GM12891 (cell line): ENCODE results near the gene TEPSIN.

Experiments used
- DNase-seq: peaks from one replicate; pipeline ENCODE4 v3.0.0; 2011; ENCODE audit warnings: low spot score; ENCODE audit not compliant: insufficient read length
- FAIRE-seq: peaks from 2 replicates; lab custom pipeline; 2011; peaks lifted over from hg19 to GRCh38; lab: Jason Lieb, UNC
- PAX5 ChIP-seq: IDR thresholded peaks from 2 replicates; pipeline ENCODE4 v1.6.1; 2011; ENCODE audit warnings: low read length, moderate library complexity, mild to moderate bottlenecking; ENCODE audit not compliant: insufficient read depth, severe bottlenecking
- POLR2A ChIP-seq: IDR thresholded peaks from 2 replicates; pipeline ENCODE4 v1.6.1; 2011; ENCODE audit warnings: low read depth, low read length, control low read depth
- POLR2AphosphoS5 ChIP-seq: IDR thresholded peaks from 2 replicates; pipeline ENCODE4 v1.6.1; 2011; ENCODE audit warnings: low read depth, low read length, control low read depth
- POU2F2 ChIP-seq: IDR thresholded peaks from 2 replicates; pipeline ENCODE4 v1.6.1; 2011; ENCODE audit warnings: low read depth, mild to moderate bottlenecking, control low read depth, low read length, moderate library complexity
- SPI1 ChIP-seq: IDR thresholded peaks from 2 replicates; pipeline ENCODE4 v1.6.1; 2011; ENCODE audit warnings: low read depth, low read length, control low read depth
- TAF1 ChIP-seq: IDR thresholded peaks from 2 replicates; pipeline ENCODE4 v1.6.1; 2011; ENCODE audit warnings: low read depth, low read length, control low read depth

TEPSIN gene

DNA sequence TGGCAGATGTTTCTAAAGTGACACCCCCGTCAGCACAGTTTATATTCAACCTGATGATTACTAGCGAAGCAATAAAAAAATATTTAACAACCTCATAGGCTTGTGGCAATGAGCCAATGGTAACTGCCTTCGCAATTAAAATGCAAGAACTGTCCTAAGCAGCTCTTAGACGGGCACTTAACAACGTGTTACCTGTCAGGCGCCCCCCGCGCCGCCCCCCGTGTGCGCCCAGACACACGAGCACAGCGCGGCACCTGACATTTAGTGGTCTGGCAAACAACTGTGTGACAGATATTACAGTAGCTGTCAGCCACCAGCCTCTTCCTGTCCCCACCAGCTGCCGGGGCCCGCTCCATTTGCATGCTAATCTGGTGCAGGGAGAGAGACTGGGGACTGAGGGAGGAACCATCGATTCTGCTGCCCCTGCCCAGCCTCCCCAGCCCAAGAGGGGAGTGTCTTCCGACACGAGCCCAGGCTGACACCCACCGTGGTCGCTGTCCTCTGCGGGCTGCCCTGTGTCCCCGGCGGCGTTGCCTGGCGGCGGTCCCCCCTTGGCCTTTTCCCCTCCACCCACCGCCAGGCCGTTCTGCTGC, 12.9 kb upstream of the TEPSIN start:
- DNase-seq (no peak), FAIRE-seq (no peak)
- TF ChIP-seq PAX5 (no peak), POU2F2 (no peak), POLR2A (no peak), SPI1 (no peak)

DNA sequence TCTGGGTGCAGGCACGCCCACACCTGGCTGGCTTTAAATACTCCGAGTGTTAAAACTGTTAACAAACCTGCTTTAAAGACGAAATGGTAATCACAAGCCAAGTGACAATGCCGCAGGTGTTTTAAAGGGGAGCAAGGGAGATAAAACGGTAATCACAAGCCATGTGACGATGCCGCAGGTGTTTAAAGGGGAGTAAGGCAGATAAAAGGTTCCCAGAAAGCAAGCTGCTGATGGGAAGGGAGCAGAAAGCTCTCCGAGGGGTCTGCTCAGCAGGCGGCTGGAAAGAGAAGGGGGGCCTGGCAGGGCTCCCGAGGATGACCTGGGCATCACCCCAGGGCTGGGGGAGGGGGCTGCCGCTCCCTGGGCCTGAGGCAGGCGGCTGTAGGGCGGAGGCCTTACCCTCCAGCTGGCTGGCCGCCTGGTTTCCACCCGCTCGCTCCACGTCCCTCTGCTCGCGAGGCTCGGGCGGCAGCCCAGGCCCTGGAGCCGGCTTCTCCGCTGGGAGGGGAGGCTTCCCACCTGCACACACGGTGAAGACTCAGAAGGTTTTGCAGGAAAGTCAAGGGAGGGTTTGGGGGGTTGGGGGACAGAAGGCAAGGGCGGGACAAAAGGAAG, 12.3 kb upstream of the TEPSIN start:
- DNase-seq: no peak
- no peak for TF ChIP-seq POU2F2
- no peak for TF ChIP-seq PAX5
- no peak for TF ChIP-seq POLR2AphosphoS5
- no peak for TF ChIP-seq POLR2A
- TF ChIP-seq SPI1: no peak
- TF ChIP-seq TAF1: no peak
- FAIRE-seq: no peak

DNA sequence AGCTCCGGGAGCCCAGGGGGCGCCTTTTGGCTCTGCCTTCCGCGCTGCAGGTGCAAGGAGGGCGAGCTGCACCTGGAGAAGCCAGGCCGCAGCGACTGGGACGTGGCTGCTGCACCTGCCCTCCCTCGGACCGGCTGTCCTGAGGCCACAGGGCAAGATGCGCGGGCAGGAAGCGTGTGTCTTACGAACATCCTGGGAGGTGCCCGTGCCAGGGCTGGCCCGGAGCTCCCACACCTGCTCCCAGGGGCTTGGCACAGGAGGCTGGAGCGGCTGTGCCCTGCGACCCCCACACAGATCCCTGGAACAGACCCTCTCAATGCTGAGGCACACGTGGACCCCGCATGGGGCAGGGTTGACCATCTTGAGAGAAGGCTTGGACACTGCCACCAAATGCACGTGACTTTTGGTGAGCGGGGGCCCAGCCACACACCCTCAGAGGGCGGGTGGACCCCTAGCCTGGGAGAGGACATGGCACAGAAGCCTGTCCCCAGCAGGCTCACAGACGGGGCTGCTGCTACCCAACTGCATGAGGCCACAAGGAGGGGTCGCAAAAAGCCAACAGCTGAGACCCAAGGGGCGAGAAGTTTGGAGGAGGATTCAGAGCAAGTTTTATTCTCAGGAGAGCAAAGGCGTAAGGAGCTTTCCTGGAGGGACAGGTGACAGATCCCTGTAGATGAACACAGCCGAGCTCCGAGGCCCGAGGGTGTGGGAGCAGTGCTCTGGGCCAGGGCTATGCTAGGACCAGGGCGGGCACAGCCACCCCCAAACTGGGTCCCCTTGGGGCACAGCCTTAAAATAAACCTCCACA, 11.6 kb upstream of the TEPSIN start:
- FAIRE-seq (no peak), DNase-seq (no peak)
- no peak for TF ChIP-seq POLR2A
- TF ChIP-seq POLR2AphosphoS5: no peak

DNA sequence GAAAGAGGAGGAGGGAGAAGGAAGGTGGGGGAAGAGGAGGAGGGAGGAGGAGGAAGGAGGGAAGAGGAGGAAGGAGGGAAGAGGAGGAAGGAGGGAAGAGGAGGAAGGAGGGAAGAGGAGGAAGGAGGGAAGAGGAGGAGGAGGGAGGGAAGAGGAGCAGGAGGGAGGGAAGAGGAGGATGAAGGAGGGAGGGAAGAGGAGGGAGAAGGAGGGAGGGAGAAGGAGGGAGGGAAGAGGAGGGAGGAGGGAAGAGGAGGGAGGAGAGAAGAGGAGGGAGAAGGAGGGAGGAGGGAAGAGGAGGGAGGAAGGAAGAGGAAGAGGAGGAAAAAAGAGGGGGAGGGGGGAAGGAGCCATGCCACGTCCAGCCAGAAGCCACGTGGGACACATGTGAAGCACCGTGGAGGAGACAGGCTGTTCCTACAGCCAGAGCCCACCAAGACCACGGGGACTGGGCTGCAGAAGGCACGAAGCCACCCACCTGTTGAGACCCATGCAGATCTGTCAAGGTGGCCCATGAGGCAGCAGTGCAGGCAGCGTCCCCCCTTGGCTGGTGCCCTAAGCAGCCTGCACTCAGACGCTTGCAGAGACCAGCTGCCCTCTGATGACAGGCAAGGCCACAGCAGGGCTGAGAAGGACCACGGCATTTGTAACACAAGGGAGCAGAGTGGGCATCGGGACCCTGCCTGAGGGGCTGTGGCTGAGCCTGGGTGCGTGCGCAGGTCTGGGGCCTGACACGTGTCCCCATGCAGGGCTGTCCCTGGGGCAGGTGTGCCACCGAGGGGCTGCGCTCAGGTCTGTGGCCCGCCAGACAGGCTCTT, 10.6 kb upstream of the TEPSIN start:
- TF ChIP-seq SPI1 (no peak), POLR2A (peak; percentile 53), POLR2AphosphoS5 (0 out of 2 replicates have a peak, but pooled peaks have one; percentile 24), PAX5 (no peak), TAF1 (no peak), POU2F2 (0 out of 2 replicates have a peak, but pooled peaks have one; percentile 38)
- FAIRE-seq (peak; percentile 84), DNase-seq (no peak)

DNA sequence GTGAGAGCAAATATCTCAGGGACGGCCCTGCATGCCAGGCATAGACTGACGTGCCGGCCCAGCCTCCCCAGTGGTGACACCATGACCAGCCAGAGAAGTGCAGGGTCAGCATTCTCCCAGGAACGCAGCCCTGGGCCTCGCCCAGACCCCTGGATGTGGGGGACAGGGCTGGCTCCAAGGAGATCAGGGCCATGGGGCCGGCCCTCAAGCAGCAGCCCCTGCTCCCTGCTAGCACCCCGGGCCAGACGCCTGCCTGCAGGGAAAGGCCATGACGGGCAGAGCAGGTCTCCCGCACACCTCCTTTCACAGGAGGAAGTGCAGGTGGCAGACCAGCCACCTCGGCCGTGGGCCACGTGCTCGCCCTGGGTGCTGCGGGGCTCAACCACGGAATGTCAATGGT, 9.8 kb upstream of the TEPSIN start:
- DNase-seq (no peak), FAIRE-seq (no peak)
- TF ChIP-seq POLR2A: no peak
- no peak for TF ChIP-seq SPI1
- TF ChIP-seq POLR2AphosphoS5: no peak
- TF ChIP-seq POU2F2: no peak
- TF ChIP-seq PAX5: no peak
- TF ChIP-seq TAF1: no peak

DNA sequence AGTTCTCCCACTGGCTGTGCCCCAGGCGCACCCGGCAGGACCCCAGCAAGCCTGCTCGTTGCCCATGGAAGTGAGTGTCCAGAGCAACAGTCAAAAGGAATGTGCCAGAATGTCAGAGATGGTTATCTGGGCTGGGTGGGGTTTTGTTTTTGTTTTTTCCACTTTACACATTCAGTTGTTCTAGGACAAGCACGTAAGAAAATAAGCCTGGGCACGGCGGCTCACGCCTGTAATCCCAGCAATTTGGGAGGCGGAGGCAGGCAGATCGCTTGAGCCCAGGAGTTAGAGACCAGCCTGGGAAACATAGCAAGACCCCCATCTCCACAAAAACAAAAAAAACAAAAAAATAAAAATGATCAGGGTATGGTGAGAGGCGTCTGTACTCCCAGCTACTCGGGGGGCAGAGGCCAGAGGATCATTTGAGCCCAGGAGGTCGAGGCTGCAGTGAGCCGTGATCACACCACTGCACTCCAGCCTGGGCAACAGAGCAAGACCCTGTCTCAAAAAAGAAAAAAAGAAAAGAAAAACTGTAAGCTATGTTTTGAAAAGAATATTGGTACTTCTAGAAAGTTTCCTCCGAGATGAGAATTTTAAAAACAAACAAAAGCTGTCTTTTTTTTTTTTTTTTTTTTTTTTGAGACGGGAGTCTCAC, 8.6 kb upstream of the TEPSIN start:
- no peak for FAIRE-seq

DNA sequence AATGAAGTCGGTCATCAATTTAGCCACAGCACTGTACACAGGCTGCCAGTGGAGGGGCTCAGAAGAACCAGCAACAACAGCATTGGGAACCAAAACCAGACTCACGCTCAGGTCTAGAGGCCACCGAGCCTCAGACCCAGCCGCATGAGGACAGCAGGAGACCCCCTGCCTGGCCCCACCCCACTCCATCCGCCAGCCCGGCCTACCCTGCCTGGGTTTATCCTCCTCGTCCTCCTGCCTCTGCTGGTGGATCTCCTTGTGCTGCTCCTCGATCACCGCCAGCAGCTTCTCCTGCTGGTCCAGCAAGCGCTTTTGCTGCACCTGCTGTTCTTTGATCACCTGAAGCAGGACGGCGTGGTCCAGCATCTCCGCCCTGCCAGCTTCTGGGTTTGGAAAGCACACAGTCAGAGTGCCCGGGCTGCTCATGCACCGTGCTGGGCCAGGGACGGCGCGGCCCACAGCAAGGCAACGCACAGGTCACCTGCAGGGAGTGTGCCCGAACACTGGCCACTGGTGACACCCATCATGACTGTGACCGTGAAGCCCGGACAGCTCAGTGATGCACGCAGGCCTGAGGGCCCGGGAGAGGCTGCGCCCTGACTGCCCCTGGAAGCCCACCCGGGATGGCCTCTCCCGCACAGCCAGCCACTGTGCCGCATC, 8.0 kb upstream of the TEPSIN start:
- DNase-seq (no peak), FAIRE-seq (no peak)
- TF ChIP-seq SPI1 (no peak), POLR2A (no peak; the same call in 1 of the 2 replicates), TAF1 (no peak), POLR2AphosphoS5 (peak; percentile 49; the same call in 1 of the 2 replicates)

More for the DNA sequence above, 8.6 kb upstream of the TEPSIN start:
- no peak for DNase-seq
- TF ChIP-seq POLR2A (no peak; the same call in 1 of the 2 replicates), TAF1 (no peak), SPI1 (no peak), PAX5 (no peak), POLR2AphosphoS5 (no peak), POU2F2 (no peak)

DNA sequence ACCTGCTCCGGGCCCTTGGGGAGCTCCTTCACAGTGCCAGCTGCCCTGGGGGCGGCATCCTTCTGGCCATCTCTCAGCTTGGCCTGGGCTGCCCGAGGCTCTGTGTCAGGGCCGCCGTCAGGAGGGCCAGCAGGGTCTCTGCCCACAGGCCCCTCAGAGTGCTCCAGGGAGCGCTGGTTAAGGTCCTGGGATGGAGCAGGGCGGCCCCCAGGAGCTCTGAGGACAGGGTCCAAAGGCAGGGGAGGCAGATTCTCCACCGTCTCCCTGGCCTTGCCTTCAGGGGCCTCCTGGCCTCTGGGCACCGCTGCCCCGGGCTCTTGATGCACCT, 7.5 kb upstream of the TEPSIN start:
- no peak for TF ChIP-seq TAF1
- no peak for TF ChIP-seq POLR2A
- no peak for TF ChIP-seq POU2F2
- no peak for TF ChIP-seq PAX5
- TF ChIP-seq POLR2AphosphoS5: no peak
- TF ChIP-seq SPI1: no peak
- DNase-seq (no peak), FAIRE-seq (no peak)
